GM12874 (cell line): ENCODE data around the gene STAC3.

Experiments used
- CTCF ChIP-seq: IDR thresholded peaks from 2 replicates; pipeline ENCODE4 v1.5.1; 2011; ENCODE audit warnings: low read depth, mild to moderate bottlenecking, control low read depth, low read length, moderate library complexity; ENCODE audit not compliant: insufficient read depth

Gene STAC3

GRCh38 chr12:57273516-57273915 is 22.5 kb upstream of the STAC3 start:
- no peak for TF ChIP-seq CTCF

GRCh38 chr12:57272337-57273151 is 21.6 kb upstream of the STAC3 start:
- no peak for TF ChIP-seq CTCF

DNA sequence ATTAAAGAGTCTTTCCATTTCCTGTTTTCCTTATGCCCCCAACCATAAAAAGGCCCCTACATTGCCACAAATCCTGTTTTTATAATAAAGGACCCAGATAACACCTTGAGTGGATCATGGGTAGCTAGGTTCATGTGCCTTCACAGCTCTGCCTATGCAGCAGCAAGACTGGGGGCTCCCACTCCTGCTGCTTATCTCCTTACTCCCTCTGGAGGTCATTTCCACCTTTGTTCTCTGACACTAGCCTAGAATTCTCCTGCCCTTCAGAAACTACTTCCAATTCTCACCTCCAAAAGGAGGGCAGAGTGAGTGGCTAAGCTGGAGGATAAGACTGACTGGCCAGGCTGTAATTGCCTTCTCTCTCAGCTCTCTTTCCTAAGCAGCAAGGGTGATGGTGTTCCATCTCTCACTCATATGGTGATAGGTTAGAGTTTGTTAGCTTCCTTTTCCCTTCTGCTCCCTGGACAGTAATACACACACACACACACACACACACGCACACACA is 20.0 kb upstream of the STAC3 start:
- no peak for TF ChIP-seq CTCF

GRCh38 chr12:57268264-57268663 is 17.3 kb upstream of the STAC3 start:
- TF ChIP-seq CTCF = no peak

GRCh38 chr12:57266681-57267080 is 15.7 kb upstream of the STAC3 start:
- no peak for TF ChIP-seq CTCF

GRCh38 chr12:57263096-57263495 is 12.1 kb upstream of the STAC3 start:
- no peak for TF ChIP-seq CTCF

GRCh38 chr12:57262126-57262822 is 11.3 kb upstream of the STAC3 start:
- TF ChIP-seq CTCF = no peak
